ENCODE results near the gene MICAL2.

Gene MICAL2

DNA sequence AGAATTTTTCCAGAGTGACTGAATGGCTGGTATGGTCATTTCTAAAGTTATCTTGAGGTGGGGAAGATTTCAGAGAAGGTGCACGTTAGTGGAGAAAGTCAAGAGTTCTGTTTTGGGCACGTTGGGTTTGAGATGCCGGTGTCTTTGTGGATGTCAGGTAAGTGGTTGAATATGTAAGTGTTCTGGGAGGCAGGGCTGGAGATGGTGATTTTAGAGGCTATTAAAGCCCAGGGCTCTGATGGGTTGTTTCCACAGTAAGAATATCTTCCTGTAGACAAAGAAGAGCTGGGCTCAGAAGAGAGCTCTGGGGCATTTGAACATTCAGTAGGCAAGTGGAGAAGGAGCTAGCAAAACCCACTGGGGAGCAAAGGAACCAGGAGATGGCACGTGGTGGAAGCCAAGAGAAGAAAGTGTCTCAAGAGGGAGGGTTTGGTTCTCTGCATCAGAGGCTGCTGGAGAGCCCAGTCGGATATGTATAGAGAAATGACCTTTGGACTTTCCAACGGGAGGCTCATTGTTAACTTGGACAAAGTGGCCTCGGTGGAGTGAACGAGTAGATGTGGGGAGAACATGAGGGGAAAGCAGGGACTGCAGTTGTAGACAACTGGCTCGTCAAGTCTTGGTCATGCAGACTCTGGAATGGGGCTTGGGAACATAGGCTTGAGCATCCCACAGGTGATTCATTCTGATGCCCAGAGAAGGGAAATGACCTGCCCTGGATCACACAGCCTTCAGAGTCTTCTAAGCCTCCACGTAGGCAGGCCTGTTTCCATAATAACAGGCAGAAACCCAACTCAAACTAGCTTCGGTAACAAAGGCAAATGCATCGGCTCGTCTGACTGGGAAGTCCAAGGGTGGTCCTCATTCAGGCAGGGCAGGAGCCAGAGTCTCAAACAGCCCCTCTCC is 168.6 kb downstream of the MICAL2 start:
- Histone ChIP-seq H2BK12ac (ENCODE audit: low read length) (no peak overlapping the region), H3K36me3 (ENCODE audit: control insufficient read depth in 1 of 2, insufficient read depth in 2 of 2, low read length in 2 of 2) (no peaks in the 10 kb centered on the region), H2AFZ (ENCODE audit: insufficient read depth, low read length, poor library complexity) (no peak overlapping the region), H3K14ac (ENCODE audit: low read length) (no peak overlapping the region), H3K23ac (ENCODE audit: low read length) (no peak overlapping the region), H3K27ac (ENCODE audit: low read depth, low read length) (no peak overlapping the region), H3K4me1 (ENCODE audit: control insufficient read depth in 1 of 2, insufficient read depth in 2 of 2, low read length in 2 of 2) (peaks cover 8 to 14% of the 10 kb centered on the region in 2 experiments), H4K8ac (ENCODE audit: low read depth, low read length) (no peak overlapping the region), H3K4me3 (ENCODE audit: low read depth, low read length) (no peak overlapping the region), H3K9me3 (ENCODE audit: insufficient read depth, low read depth, low read length) (no peaks in the 10 kb centered on the region), H4K91ac (ENCODE audit: low read depth, low read length) (no peak overlapping the region), H2BK120ac (ENCODE audit: insufficient read depth, low read length, poor library complexity) (no peak overlapping the region), H3K79me1 (ENCODE audit: low read length) (peaks cover 11% of the 10 kb centered on the region), H3K79me2 (ENCODE audit: control insufficient read depth, insufficient read depth, low read length, poor library complexity) (no peaks in the 10 kb centered on the region), H3K9ac (ENCODE audit: low read length) (no peak overlapping the region), H2BK5ac (ENCODE audit: low read depth, low read length, poor library complexity) (no peak overlapping the region), H4K12ac (ENCODE audit: low read depth, low read length) (no peak overlapping the region), H2AK5ac (ENCODE audit: low read length) (no peak overlapping the region), H3K4me2 (ENCODE audit: low read length) (no peak overlapping the region), H3K4ac (ENCODE audit: low read depth, low read length) (no peak overlapping the region), H3K18ac (ENCODE audit: low read length) (no peak overlapping the region), H3K27me3 (ENCODE audit: insufficient read depth, low read length) (no peaks in the 10 kb centered on the region)
- DNase-seq = no peak
- no CpG with 5 or more reads among the region's 13 CpGs for WGBS (ENCODE audit: extremely low coverage, insufficient coverage, insufficient read length)

DNA sequence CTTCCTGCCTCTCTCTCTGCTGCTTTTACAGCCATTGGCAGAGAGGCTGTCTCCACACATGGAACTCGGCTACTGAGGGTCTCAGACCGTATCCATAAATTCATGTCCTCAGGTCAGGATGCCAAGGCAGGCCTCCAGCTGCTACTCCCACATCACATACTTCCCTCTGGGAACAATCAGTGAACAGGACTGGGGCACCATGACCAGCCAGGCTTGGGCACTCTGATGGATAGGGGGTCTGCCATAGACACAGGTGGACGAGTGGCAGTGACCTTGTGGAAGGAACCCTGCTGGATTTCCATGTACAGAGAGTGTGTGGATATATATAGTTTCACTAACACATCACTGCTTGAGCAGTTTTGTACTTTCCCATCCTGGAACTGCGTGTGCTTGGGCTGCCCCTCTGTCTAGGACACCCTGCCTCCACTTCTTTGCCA is 169.3 kb downstream of the MICAL2 start:
- no peak overlapping the region for H3K18ac ChIP-seq (ENCODE audit: low read length)
- H2BK12ac ChIP-seq (ENCODE audit: low read length) = peak overlapping the region; percentile 7
- H4K91ac ChIP-seq (ENCODE audit: low read depth, low read length) = no peak overlapping the region
- H3K36me3 ChIP-seq (ENCODE audit: control insufficient read depth in 1 of 2, insufficient read depth in 2 of 2, low read length in 2 of 2) = no peaks in the 10 kb centered on the region
- peak overlapping the region; percentile 2 for H2AK5ac ChIP-seq (ENCODE audit: low read length)
- no peak overlapping the region for H3K4me3 ChIP-seq (ENCODE audit: low read depth, low read length)
- no peak overlapping the region for H3K9ac ChIP-seq (ENCODE audit: low read length)
- no peak overlapping the region for H4K8ac ChIP-seq (ENCODE audit: low read depth, low read length)
- H3K9me3 ChIP-seq (ENCODE audit: insufficient read depth, low read depth, low read length) = no peaks in the 10 kb centered on the region
- no peak overlapping the region for H3K4me2 ChIP-seq (ENCODE audit: low read length)
- H2BK5ac ChIP-seq (ENCODE audit: low read depth, low read length, poor library complexity) = no peak overlapping the region
- peaks cover 11% of the 10 kb centered on the region for H3K79me1 ChIP-seq (ENCODE audit: low read length)
- DNase-seq = no peak
- no peak overlapping the region for H2BK120ac ChIP-seq (ENCODE audit: insufficient read depth, low read length, poor library complexity)
- H3K14ac ChIP-seq (ENCODE audit: low read length) = no peak overlapping the region
- no peak overlapping the region for H2AFZ ChIP-seq (ENCODE audit: insufficient read depth, low read length, poor library complexity)
- H3K4me1 ChIP-seq (ENCODE audit: control insufficient read depth in 1 of 2, insufficient read depth in 2 of 2, low read length in 2 of 2) = peaks cover 8 to 14% of the 10 kb centered on the region in 2 experiments
- H3K27me3 ChIP-seq (ENCODE audit: insufficient read depth, low read length) = no peaks in the 10 kb centered on the region
- no peak overlapping the region for H3K27ac ChIP-seq (ENCODE audit: low read depth, low read length)
- WGBS (ENCODE audit: extremely low coverage, insufficient coverage, insufficient read length) = no CpG with 5 or more reads among the region's 4 CpGs
- no peak overlapping the region for H3K4ac ChIP-seq (ENCODE audit: low read depth, low read length)
- H4K12ac ChIP-seq (ENCODE audit: low read depth, low read length) = no peak overlapping the region
- H3K79me2 ChIP-seq (ENCODE audit: control insufficient read depth, insufficient read depth, low read length, poor library complexity) = no peaks in the 10 kb centered on the region
- H3K23ac ChIP-seq (ENCODE audit: low read length) = no peak overlapping the region

DNA sequence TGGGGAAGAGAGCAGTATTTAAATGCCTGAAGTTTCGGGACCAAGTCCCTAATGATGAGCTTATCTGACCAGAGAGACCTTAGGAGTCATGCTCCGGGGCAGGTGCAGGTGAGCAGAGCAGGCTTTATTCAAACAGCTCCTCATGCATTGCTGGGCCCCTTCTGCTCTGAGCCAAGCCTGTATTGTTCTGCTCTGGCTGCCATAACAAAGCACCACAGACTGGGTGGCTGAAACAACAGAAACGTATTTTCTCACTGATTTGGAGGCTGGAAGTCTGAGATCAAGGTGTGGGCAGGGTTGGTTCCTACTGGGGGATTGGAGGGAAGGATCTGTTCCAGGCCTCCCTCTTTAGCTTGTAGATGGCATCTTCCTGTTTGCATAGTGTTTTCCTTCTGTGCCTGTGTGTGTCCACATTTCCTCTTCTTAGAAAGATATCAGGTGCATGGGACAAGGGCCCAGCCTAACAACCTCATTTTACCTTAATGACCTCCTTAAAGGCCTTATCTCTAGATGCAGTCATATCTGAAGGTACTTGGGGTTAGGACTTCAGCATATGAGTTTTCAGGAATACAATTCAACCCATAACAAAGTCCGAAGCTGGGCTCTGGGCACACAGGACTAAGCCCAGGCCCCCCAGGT is 169.9 kb downstream of the MICAL2 start:
- no CpG with 5 or more reads among the region's 4 CpGs for WGBS (ENCODE audit: extremely low coverage, insufficient coverage, insufficient read length)
- Histone ChIP-seq H2BK5ac (ENCODE audit: low read depth, low read length, poor library complexity) (no peak overlapping the region), H3K4me1 (ENCODE audit: control insufficient read depth in 1 of 2, insufficient read depth in 2 of 2, low read length in 2 of 2) (peaks cover 8 to 14% of the 10 kb centered on the region in 2 experiments), H3K27me3 (ENCODE audit: insufficient read depth, low read length) (no peaks in the 10 kb centered on the region), H2BK12ac (ENCODE audit: low read length) (peak overlapping the region; percentile 89), H3K27ac (ENCODE audit: low read depth, low read length) (no peak overlapping the region), H2BK120ac (ENCODE audit: insufficient read depth, low read length, poor library complexity) (peak overlapping the region; percentile 55), H4K91ac (ENCODE audit: low read depth, low read length) (peak overlapping the region; percentile 78), H3K9ac (ENCODE audit: low read length) (no peak overlapping the region), H3K79me1 (ENCODE audit: low read length) (peaks cover 11% of the 10 kb centered on the region), H3K36me3 (ENCODE audit: control insufficient read depth in 1 of 2, insufficient read depth in 2 of 2, low read length in 2 of 2) (no peaks in the 10 kb centered on the region), H3K4me2 (ENCODE audit: low read length) (no peak overlapping the region), H2AFZ (ENCODE audit: insufficient read depth, low read length, poor library complexity) (peak overlapping the region; percentile 28), H3K18ac (ENCODE audit: low read length) (no peak overlapping the region), H4K12ac (ENCODE audit: low read depth, low read length) (no peak overlapping the region), H4K8ac (ENCODE audit: low read depth, low read length) (no peak overlapping the region), H3K4me3 (ENCODE audit: low read depth, low read length) (no peak overlapping the region), H3K4ac (ENCODE audit: low read depth, low read length) (no peak overlapping the region), H2AK5ac (ENCODE audit: low read length) (peak overlapping the region; percentile 49), H3K23ac (ENCODE audit: low read length) (no peak overlapping the region), H3K9me3 (ENCODE audit: insufficient read depth, low read depth, low read length) (no peaks in the 10 kb centered on the region), H3K14ac (ENCODE audit: low read length) (peak overlapping the region; percentile 69), H3K79me2 (ENCODE audit: control insufficient read depth, insufficient read depth, low read length, poor library complexity) (no peaks in the 10 kb centered on the region)
- no peak for DNase-seq

DNA sequence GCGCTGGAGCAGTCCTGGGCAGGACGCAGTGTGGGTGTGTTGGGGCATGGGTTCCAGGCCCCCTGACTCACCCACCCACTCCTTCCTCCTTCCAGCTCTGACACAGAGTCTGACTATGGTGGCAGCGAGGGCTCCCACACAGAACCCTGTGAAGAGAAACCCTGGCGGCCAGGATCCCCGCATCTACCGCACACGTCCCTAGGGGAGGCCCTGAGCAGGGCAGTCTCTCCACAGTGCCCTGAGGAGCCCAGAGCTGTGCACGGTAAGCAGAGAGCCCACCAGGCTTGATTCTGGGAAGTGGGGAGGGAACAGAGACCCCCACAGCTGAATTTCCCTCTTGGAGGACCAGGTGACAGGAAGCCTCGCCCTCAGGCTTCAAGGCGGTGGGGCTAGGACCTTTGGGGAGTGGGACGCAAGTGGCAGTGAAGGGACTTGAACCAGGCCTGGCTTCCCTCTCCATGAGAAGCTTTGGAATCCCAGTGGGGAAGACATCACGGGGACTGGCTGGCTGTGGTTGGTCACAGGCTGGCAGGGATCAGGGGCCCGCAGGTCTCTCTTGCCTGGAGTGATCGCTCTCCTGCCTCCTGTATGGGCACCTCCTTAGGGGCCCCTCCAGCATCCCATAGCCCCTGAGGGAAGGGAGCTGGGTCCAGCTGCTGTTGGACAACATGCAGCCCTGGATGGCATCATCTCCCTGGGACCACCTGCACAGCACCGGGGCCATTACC is 170.6 kb downstream of the MICAL2 start:
- Histone ChIP-seq H3K4me2 (ENCODE audit: low read length) (no peak overlapping the region), H3K18ac (ENCODE audit: low read length) (peak overlapping the region; percentile 16), H3K9ac (ENCODE audit: low read length) (no peak overlapping the region), H3K27me3 (ENCODE audit: insufficient read depth, low read length) (no peaks in the 10 kb centered on the region), H3K4me3 (ENCODE audit: low read depth, low read length) (no peak overlapping the region), H2AK5ac (ENCODE audit: low read length) (peak overlapping the region; percentile 50), H3K79me1 (ENCODE audit: low read length) (peaks cover 15% of the 10 kb centered on the region), H2BK5ac (ENCODE audit: low read depth, low read length, poor library complexity) (no peak overlapping the region), H4K12ac (ENCODE audit: low read depth, low read length) (no peak overlapping the region), H3K79me2 (ENCODE audit: control insufficient read depth, insufficient read depth, low read length, poor library complexity) (no peaks in the 10 kb centered on the region), H3K4me1 (ENCODE audit: control insufficient read depth in 1 of 2, insufficient read depth in 2 of 2, low read length in 2 of 2) (peaks cover 13 to 20% of the 10 kb centered on the region in 2 experiments), H3K9me3 (ENCODE audit: insufficient read depth, low read depth, low read length) (no peaks in the 10 kb centered on the region), H4K8ac (ENCODE audit: low read depth, low read length) (no peak overlapping the region), H4K91ac (ENCODE audit: low read depth, low read length) (peak overlapping the region; percentile 78), H2BK120ac (ENCODE audit: insufficient read depth, low read length, poor library complexity) (peak overlapping the region; percentile 55), H3K4ac (ENCODE audit: low read depth, low read length) (no peak overlapping the region), H3K14ac (ENCODE audit: low read length) (peak overlapping the region; percentile 69), H3K36me3 (ENCODE audit: control insufficient read depth in 1 of 2, insufficient read depth in 2 of 2, low read length in 2 of 2) (no peaks in the 10 kb centered on the region), H3K27ac (ENCODE audit: low read depth, low read length) (no peak overlapping the region), H2AFZ (ENCODE audit: insufficient read depth, low read length, poor library complexity) (peak overlapping the region; percentile 28), H3K23ac (ENCODE audit: low read length) (no peak overlapping the region), H2BK12ac (ENCODE audit: low read length) (peak overlapping the region; percentile 89)
- no CpG with 5 or more reads among the region's 15 CpGs for WGBS (ENCODE audit: extremely low coverage, insufficient coverage, insufficient read length)
- DNase-seq = no peak

Data from trophoblast cell (in vitro differentiated cells and primary cell).